ENCODE measurements around the gene CXCR2.

The CXCR2 gene

DNA sequence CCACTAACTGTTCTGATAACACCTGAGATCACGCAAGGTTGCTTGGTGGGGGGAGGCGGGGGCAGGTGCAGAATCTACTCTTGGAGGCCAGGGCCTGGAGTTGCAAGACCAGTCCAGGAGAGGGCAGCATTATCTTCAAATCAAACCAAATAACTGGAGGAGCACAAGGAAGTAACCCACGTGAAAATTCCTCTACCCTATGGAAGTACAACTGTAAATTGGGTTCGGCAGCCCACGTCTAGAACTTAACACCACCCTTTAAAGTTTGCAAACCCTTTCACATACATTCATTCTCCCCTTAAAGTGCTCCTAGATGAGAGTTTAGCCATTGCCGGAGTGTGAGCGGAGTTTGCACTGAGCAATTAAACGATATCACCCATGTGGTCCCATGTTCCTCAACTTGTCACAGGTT, 60.5 kb downstream of the CXCR2 start:
- DNase-seq (ENCODE audit: low spot score) = peak; percentile 86

All from COLO829 (cell line).